Breast epithelium (tissue), 4 donors: ENCODE results near the gene PELI2. TPM values are rescaled to one million over a fixed set of nuclear protein-coding genes. Genes with fewer than 3 reads are reported as not detected.

Source experiments
- DNase-seq, 2 donors: peaks; one replicate each; pipeline ENCODE4 v3.0.0-alpha.2; 2019; ENCODE audit warnings: low spot score in 2 of 2
- H3K27ac ChIP-seq, 2 donors: fragments of 200-600 bp; sonication (generic) in 1 of 2; one replicate each; pipeline ENCODE4 v1.5.1; 2016 to 2019; ENCODE audit warnings: mild to moderate bottlenecking in 1 of 2
- H3K27me3 ChIP-seq, 2 donors: fragments of 200-600 bp; sonication (generic) in 1 of 2; one replicate each; pipeline versions ENCODE4 v1.5.1 to v1.6.0; 2017 to 2019; ENCODE audit warnings: control low read depth in 1 of 2, mild to moderate bottlenecking in 1 of 2
- H3K36me3 ChIP-seq: fragments of 200-600 bp; one replicate; pipeline ENCODE4 v1.5.1; 2019
- H3K4me1 ChIP-seq, 2 donors: fragments of 200-600 bp; sonication (generic); one replicate each; pipeline ENCODE4 v1.5.1; 2016 to 2019; ENCODE audit warnings: control low read depth in 1 of 2
- H3K4me3 ChIP-seq, 3 donors: fragments of 200-600 bp; sonication (generic); 1 replicate in 2 of 3; 2 replicates in 1 of 3; pipeline ENCODE4 v1.5.1; 2016 to 2019; ENCODE audit warnings: mild to moderate bottlenecking in 3 of 3, moderate library complexity in 2 of 3
- H3K9me3 ChIP-seq, 2 donors: fragments of 200-600 bp; sonication (generic) in 1 of 2; one replicate each; pipeline ENCODE4 v1.5.1; 2016 to 2019; ENCODE audit warnings: control low read depth in 1 of 2
- POLR2A ChIP-seq: fragments of 450-650 bp; IDR thresholded peaks from one replicate; pipeline ENCODE4 v1.6.1; 2016; ENCODE audit warnings: antibody characterized with exemption, mild to moderate bottlenecking, moderate library complexity
- POLR2AphosphoS5 ChIP-seq, 3 donors: sonication (generic); formaldehyde crosslinking; IDR thresholded peaks; one replicate each; pipeline ENCODE4 v1.6.1; 2017; ENCODE audit warnings: antibody characterized with exemption in 3 of 3
- intact Hi-C: fragments of 100-400 bp; cut with DNase I; formaldehyde crosslinking; loops from one replicate; pipeline ENCODE4 v1.15.1; 2023; ENCODE audit warnings: low total_unique reads
- total RNA-seq, 3 donors: library from RNA; depleted of rRNA; stranded (reverse); fragments of >200 nt; gene quantifications; one replicate each; pipeline ENCODE4 v1.1.0, GENCODE V29; 2016
- TF ChIP-seq, protein P1 (sequence below), 3 donors: fragments of 450-650 bp; IDR thresholded peaks; one replicate each; pipeline ENCODE4 v1.5.1; 2016 to 2017; ENCODE audit warnings: antibody characterized with exemption in 3 of 3, mild to moderate bottlenecking in 3 of 3, moderate library complexity in 3 of 3

Gene PELI2
- total RNA-seq, 3 donors from 2014 or later: 11.5 to 24.1 (median 16.2) TPM

DNA sequence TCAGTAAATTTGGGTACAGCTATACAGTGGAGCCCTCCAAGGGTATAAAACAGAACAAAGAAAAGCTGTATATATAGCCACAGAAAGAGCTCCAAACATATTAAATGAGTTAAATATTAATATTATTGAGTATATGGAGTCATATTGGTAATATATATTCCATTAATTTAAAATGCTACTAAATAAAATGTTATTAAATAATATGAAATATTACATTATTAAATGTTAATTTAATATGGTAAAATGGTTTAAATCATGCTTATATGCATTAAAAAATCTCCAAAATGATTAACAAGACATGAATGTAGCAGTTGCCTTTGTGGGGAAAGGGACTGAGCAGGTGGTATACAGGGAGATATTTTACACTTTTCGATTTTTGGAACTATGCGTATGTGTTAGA lies 164.0 kb downstream of the PELI2 start:
- intact Hi-C loops: no loop called here
- Histone ChIP-seq H3K36me3 (no peaks in the 10 kb centered on the region), H3K27me3 (no peaks in the 10 kb centered on the region), H3K4me3 (no peak overlapping the region), H3K9me3 (no peaks in the 10 kb centered on the region), H3K4me1 (no peaks in the 10 kb centered on the region), H3K27ac (no peak overlapping the region)
- DNase-seq: no peak
- TF ChIP-seq POLR2AphosphoS5 (IDR thresholded peaks at IDR 0.05): no peak
- TF ChIP-seq, protein P1, sequence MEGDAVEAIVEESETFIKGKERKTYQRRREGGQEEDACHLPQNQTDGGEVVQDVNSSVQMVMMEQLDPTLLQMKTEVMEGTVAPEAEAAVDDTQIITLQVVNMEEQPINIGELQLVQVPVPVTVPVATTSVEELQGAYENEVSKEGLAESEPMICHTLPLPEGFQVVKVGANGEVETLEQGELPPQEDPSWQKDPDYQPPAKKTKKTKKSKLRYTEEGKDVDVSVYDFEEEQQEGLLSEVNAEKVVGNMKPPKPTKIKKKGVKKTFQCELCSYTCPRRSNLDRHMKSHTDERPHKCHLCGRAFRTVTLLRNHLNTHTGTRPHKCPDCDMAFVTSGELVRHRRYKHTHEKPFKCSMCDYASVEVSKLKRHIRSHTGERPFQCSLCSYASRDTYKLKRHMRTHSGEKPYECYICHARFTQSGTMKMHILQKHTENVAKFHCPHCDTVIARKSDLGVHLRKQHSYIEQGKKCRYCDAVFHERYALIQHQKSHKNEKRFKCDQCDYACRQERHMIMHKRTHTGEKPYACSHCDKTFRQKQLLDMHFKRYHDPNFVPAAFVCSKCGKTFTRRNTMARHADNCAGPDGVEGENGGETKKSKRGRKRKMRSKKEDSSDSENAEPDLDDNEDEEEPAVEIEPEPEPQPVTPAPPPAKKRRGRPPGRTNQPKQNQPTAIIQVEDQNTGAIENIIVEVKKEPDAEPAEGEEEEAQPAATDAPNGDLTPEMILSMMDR (IDR thresholded peaks at IDR 0.05): no peak

DNA sequence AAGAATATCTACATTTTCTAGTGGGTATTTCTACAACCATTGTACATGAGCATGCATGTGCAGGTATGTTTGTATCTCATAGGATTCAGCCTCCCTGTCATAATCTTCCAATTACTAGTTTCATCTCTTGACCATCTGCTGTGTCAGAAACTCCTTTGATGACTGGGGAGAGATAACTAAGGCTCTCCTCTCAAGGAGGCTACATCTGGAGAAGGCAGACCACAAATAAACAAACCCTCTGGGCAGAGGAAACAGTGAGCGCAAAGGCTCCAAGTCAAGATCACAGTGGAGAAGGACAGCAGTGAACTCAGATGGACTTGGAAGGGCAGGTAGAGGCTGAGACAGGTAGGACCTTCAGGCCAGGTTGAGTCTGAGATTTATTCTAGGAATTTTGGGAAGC lies 166.4 kb downstream of the PELI2 start:
- TF ChIP-seq POLR2AphosphoS5 (IDR thresholded peaks at IDR 0.05) (no peak), POLR2A (no peak)
- TF ChIP-seq, protein P1 (IDR thresholded peaks at IDR 0.05): no peak
- Histone ChIP-seq H3K4me3 (no peak overlapping the region), H3K36me3 (no peaks in the 10 kb centered on the region), H3K27me3 (no peaks in the 10 kb centered on the region), H3K27ac (no peak overlapping the region), H3K9me3 (no peaks in the 10 kb centered on the region), H3K4me1 (no peaks in the 10 kb centered on the region)
- DNase-seq: no peak
- intact Hi-C loops: no loop called here

DNA sequence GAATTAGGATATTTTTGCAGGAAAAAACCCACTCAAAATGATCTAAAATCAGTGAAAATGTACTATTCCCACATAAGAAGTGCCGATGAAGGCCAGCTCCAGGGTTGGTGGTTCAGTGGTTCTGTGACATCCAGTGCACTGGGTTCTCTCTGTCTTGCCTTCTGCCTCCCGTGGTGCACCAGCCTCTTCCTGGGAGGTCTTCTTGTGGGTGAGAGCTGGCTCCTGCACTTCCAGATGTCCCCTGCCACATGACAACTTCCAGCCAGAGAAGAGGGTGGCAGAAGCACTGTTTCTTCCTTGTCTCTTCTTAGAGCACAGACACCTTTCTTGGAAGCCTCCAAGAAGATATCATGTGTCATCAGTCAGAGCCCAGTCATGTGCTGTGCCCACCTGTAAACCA lies 170.9 kb downstream of the PELI2 start:
- Histone ChIP-seq H3K9me3 (no peaks in the 10 kb centered on the region), H3K27ac (no peak overlapping the region), H3K27me3 (no peaks in the 10 kb centered on the region), H3K4me3 (no peak overlapping the region), H3K36me3 (no peaks in the 10 kb centered on the region), H3K4me1 (no peaks in the 10 kb centered on the region)
- no peak for DNase-seq
- intact Hi-C loops: no loop called here
- TF ChIP-seq, protein P1 (IDR thresholded peaks at IDR 0.05): no peak
- no peak for TF ChIP-seq POLR2AphosphoS5 (IDR thresholded peaks at IDR 0.05)
- TF ChIP-seq POLR2A: no peak

DNA sequence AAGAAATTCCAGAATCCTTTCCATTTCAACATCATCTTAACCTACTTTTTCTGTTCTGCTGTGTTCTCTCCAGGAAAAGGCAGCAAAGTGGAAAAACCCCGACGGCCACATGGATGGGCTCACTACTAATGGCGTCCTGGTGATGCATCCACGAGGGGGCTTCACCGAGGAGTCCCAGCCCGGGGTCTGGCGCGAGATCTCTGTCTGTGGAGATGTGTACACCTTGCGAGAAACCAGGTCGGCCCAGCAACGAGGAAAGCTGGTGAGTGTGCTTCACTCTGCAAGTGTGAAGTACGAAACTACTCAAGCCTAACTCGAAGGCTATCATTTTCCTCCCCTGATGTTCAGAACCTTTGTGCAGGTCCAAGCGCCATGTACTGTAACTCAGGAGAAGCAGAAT lies 172.0 kb downstream of the PELI2 start:
- intact Hi-C loops: no loop called here
- no peaks in the 10 kb centered on the region for H3K9me3 ChIP-seq
- no peak overlapping the region for H3K4me3 ChIP-seq
- no peak for TF ChIP-seq POLR2AphosphoS5 (IDR thresholded peaks at IDR 0.05)
- TF ChIP-seq, protein P1 (IDR thresholded peaks at IDR 0.05): no peak
- no peak for TF ChIP-seq POLR2A
- H3K27me3 ChIP-seq: no peaks in the 10 kb centered on the region
- H3K27ac ChIP-seq: no peak overlapping the region
- no peaks in the 10 kb centered on the region for H3K36me3 ChIP-seq
- no peaks in the 10 kb centered on the region for H3K4me1 ChIP-seq
- no peak for DNase-seq

DNA sequence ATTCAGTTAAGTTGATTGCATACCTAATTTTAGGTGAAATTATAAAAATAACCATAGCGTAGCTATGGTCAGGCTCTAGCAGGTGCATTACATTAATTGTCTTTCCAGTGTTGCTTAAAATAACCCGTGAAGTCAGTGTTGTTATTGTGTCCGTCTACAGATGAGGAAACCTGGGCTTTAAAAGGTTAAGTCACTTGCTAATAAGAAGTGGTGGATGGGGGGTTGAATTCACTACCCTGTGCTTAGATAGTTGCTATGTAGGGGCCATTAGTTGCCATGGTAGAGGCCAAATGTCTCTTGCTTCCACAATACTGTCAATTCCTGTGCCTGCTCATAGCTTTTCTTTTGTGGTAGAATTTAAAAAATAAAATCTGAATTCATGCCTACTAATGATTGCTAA lies 174.8 kb downstream of the PELI2 start:
- intact Hi-C loops: no loop called here
- no peak for DNase-seq
- H3K4me3 ChIP-seq: no peak overlapping the region
- no peaks in the 10 kb centered on the region for H3K27me3 ChIP-seq
- no peak overlapping the region for H3K27ac ChIP-seq
- H3K9me3 ChIP-seq: no peaks in the 10 kb centered on the region
- no peaks in the 10 kb centered on the region for H3K36me3 ChIP-seq
- H3K4me1 ChIP-seq: no peaks in the 10 kb centered on the region
- TF ChIP-seq POLR2AphosphoS5 (IDR thresholded peaks at IDR 0.05) (no peak), POLR2A (no peak)
- TF ChIP-seq, protein P1 (IDR thresholded peaks at IDR 0.05): no peak
